Endothelial cell of umbilical vein (primary cell): ENCODE data around the gene C10orf71. TPM values are rescaled to one million over a fixed set of nuclear protein-coding genes. Genes with fewer than 3 reads are reported as not detected.

ENCODE experiments used
- BruUV-seq: library from RNA; stranded (reverse); fragments of 400-500 nt; replicated peaks from 2 replicates; lab custom pipeline; 2021; lab: Mats Ljungman, UMichigan
- CTCF ChIA-PET: fragments of 300-600, 350-600 bp; sonication (Branson Sonifier 250); formaldehyde crosslinking; loops from one replicate; lab custom pipeline; 2021; ENCODE audit warnings: antibody characterized with exemption, inconsistent platforms; lab: Charles Lee
- POLR2A ChIA-PET: fragments of 300-600, 350-600 bp; sonication (Branson Sonifier 250); formaldehyde crosslinking; loops from one replicate; lab custom pipeline; 2021; ENCODE audit warnings: antibody characterized with exemption, inconsistent platforms; lab: Charles Lee
- DNase-seq: peaks from one replicate; pipeline ENCODE4 v3.0.0-alpha.2; 2011; ENCODE audit warnings: low read depth, low spot score
- FAIRE-seq: peaks from 2 replicates; lab custom pipeline; 2011; peaks lifted over from hg19 to GRCh38; lab: Jason Lieb, UNC
- H2AFZ ChIP-seq: 2 replicates; pipeline ENCODE4 v1.6.0; 2012; ENCODE audit warnings: low read depth, low read length, control low read depth, inconsistent platforms
- H3K27ac ChIP-seq: 2 replicates; pipeline ENCODE4 v1.5.1; 2011; ENCODE audit warnings: low read depth, mild to moderate bottlenecking, control low read depth, low read length, moderate library complexity; ENCODE audit not compliant: insufficient read depth
- H3K27me3 ChIP-seq, 2 experiments: 2 replicates each; pipeline versions ENCODE4 v1.6.0 to v1.6.1; 2011; ENCODE audit warnings: low read length in 2 of 2, mixed read lengths in 1 of 2; ENCODE audit not compliant: control insufficient read depth in 2 of 2, insufficient read depth in 2 of 2
- H3K36me3 ChIP-seq, 2 experiments: 2 replicates in 1 of 2; 3 replicates in 1 of 2; pipeline ENCODE4 v1.5.1; 2011; ENCODE audit warnings: low read length in 2 of 2, mild to moderate bottlenecking in 1 of 2, moderate library complexity in 1 of 2; ENCODE audit not compliant: control insufficient read depth in 2 of 2, insufficient read depth in 2 of 2; ENCODE audit errors: extremely low read depth in 1 of 2
- H3K4me1 ChIP-seq: 3 replicates; pipeline ENCODE4 v1.5.1; 2011; ENCODE audit warnings: mild to moderate bottlenecking, low read length; ENCODE audit not compliant: control insufficient read depth, insufficient read depth; ENCODE audit errors: extremely low read depth
- H3K4me2 ChIP-seq: 2 replicates; pipeline ENCODE4 v1.6.1; 2011; ENCODE audit warnings: low read length, control low read depth, mixed read lengths; ENCODE audit not compliant: insufficient read depth
- H3K4me3 ChIP-seq, 3 experiments: fragments of 200-600 bp in 1 of 3; sonication (generic), shearing (Covaris generic) in 1 of 3; replicated peaks in 1 of 3; 2 replicates each; pipeline ENCODE4 v1.5.1; 2011 to 2016; ENCODE audit warnings: control low read depth in 3 of 3, low read length in 3 of 3, mild to moderate bottlenecking in 2 of 3, inconsistent platforms in 1 of 3, low read depth in 1 of 3, moderate library complexity in 1 of 3; ENCODE audit not compliant: insufficient read depth in 1 of 3
- H3K79me2 ChIP-seq: 2 replicates; pipeline ENCODE4 v1.6.0; 2012; ENCODE audit warnings: low read length, inconsistent platforms; ENCODE audit not compliant: control insufficient read depth, insufficient read depth
- H3K9ac ChIP-seq: replicated peaks from 2 replicates; pipeline ENCODE3; 2011; ENCODE audit warnings: low read length, control low read depth; ENCODE audit not compliant: insufficient read depth; ENCODE audit errors: extremely low read depth
- H3K9me1 ChIP-seq: replicated peaks from 3 replicates; pipeline ENCODE4 v1.6.0; 2011; ENCODE audit warnings: mild to moderate bottlenecking, low read length; ENCODE audit not compliant: control insufficient read depth, insufficient read depth; ENCODE audit errors: extremely low read depth
- H3K9me3 ChIP-seq: replicated peaks from 2 replicates; pipeline ENCODE4 v1.5.1; 2012; ENCODE audit warnings: low read length, inconsistent platforms; ENCODE audit not compliant: control insufficient read depth, insufficient read depth
- H4K20me1 ChIP-seq: replicated peaks from 2 replicates; pipeline ENCODE3; 2011; ENCODE audit warnings: mild to moderate bottlenecking, low read length; ENCODE audit not compliant: control insufficient read depth, insufficient read depth; ENCODE audit errors: extremely low read depth
- CTCF ChIP-seq, 2 donors: IDR thresholded peaks; 1 replicate in 1 of 2; 2 replicates in 1 of 2; pipeline ENCODE4 v1.5.1; 2011; ENCODE audit warnings: low read length in 2 of 2, mild to moderate bottlenecking in 2 of 2, moderate library complexity in 2 of 2, control low read depth in 1 of 2, inconsistent platforms in 1 of 2, low read depth in 1 of 2; ENCODE audit not compliant: insufficient read depth in 1 of 2; ENCODE audit errors: extremely low read depth in 1 of 2
- EZH2 ChIP-seq: IDR thresholded peaks from 2 replicates; pipeline ENCODE4 v1.6.1; 2012; ENCODE audit warnings: borderline replicate concordance, low read depth, mild to moderate bottlenecking, moderate library complexity, low read length, inconsistent platforms; ENCODE audit not compliant: severe bottlenecking
- FOS ChIP-seq: IDR thresholded peaks from 2 replicates; pipeline ENCODE4 v1.6.1; 2011; ENCODE audit warnings: mild to moderate bottlenecking, low read length, moderate library complexity, borderline replicate concordance; ENCODE audit not compliant: insufficient read depth
- GATA2 ChIP-seq: IDR thresholded peaks from 2 replicates; pipeline ENCODE4 v1.7.0; 2011; ENCODE audit warnings: low read depth, mild to moderate bottlenecking, moderate library complexity, mixed read lengths, low read length; ENCODE audit not compliant: insufficient read length, insufficient read depth
- JUN ChIP-seq: IDR thresholded peaks from 2 replicates; pipeline ENCODE4 v1.6.1; 2011; ENCODE audit warnings: borderline replicate concordance, low read depth; ENCODE audit not compliant: insufficient read length, insufficient read depth
- MAX ChIP-seq: IDR thresholded peaks from 2 replicates; pipeline ENCODE4 v1.6.1; 2011; ENCODE audit not compliant: insufficient read depth, insufficient read length
- MYC ChIP-seq: IDR thresholded peaks from one replicate; pipeline ENCODE4 v1.6.1; 2011; ENCODE audit warnings: mild to moderate bottlenecking, low read depth, low read length
- POLR2A ChIP-seq: IDR thresholded peaks from 2 replicates; pipeline ENCODE4 v1.6.1; 2012; ENCODE audit warnings: low read depth, mild to moderate bottlenecking, control low read depth, low read length
- POLR2AphosphoS5 ChIP-seq: IDR thresholded peaks from 2 replicates; pipeline ENCODE4 v1.6.1; 2012; ENCODE audit warnings: low read depth, mild to moderate bottlenecking, control low read depth, low read length, moderate library complexity; ENCODE audit not compliant: insufficient read depth
- dilution Hi-C: fragments of 300-500 bp; cut with MboI; formaldehyde crosslinking; loops from one replicate; pipeline ENCODE4 v1.15.0; 2019; ENCODE audit warnings: low sequenced_read_pairs; ENCODE audit not compliant: extremely low pct_ligation_motif_present
- intact Hi-C: fragments of 100-400 bp; cut with micrococcal nuclease; formaldehyde crosslinking; loops from one replicate; pipeline ENCODE4 v1.10.0; 2022
- polyA plus RNA-seq, 4 experiments: library from polyadenylated mRNA; depleted of rRNA in 3 of 4; stranded (reverse) in 3 of 4; unstranded in 1 of 4; fragments of >200 nt; gene quantifications; 2 replicates each; pipeline versions ENCODE4 v1.2.1 to v1.2.3, GENCODE V29; 2011 to 2012; ENCODE audit warnings: missing spikeins in 1 of 4
- total RNA-seq: library from RNA; stranded (reverse); gene quantifications from 2 replicates; pipeline ENCODE4 v1.2.3, GENCODE V29; 2021

The C10orf71 gene
- total and polyA plus RNA-seq, 2 donors (not counting 3 experiments of a cell fraction or from before 2014, with no cell fraction given) = not detected

GRCh38 chr10:49350138-49350537 lies 51.2 kb downstream of the C10orf71 start:
- Histone ChIP-seq H3K27me3 (no peaks in the 10 kb centered on the region), H2AFZ (no peak overlapping the region), H4K20me1 (no peaks in the 10 kb centered on the region), H3K4me2 (no peak overlapping the region), H3K9me3 (no peaks in the 10 kb centered on the region), H3K4me3 (no peak overlapping the region), H3K9me1 (no peaks in the 10 kb centered on the region), H3K9ac (no peak overlapping the region), H3K27ac (no peak overlapping the region), H3K4me1 (no peaks in the 10 kb centered on the region), H3K36me3 (no peaks in the 10 kb centered on the region), H3K79me2 (no peaks in the 10 kb centered on the region)
- TF ChIP-seq JUN (no peak), EZH2 (no peak), CTCF (IDR thresholded peaks at IDR 0.05; ENCODE audit: extremely low read depth in 1 of 2, insufficient read depth in 1 of 2, low read depth in 1 of 2, low read length in 2 of 2) (no peak), POLR2A (no peak), GATA2 (no peak), MAX (no peak), MYC (no peak), FOS (no peak), POLR2AphosphoS5 (no peak)
- intact Hi-C loops (no loop called here), dilution Hi-C loops (no loop called here)
- CTCF ChIA-PET = no interaction called here
- no peak for FAIRE-seq
- DNase-seq = no peak
- BruUV-seq = no TSS peak
- POLR2A ChIA-PET = no interaction called here
